Stimulated activated CD4-positive, alpha-beta T cell treated with anti-CD3 and anti-CD28 coated beads, TNF-alpha, amount 100 ng/mL, for 1 hour (primary cell): ENCODE results near the gene CD226.

Source experiments
- DNase-seq, 3 donors: peaks; one replicate each; pipeline ENCODE4 v3.0.0-alpha.2; 2020; ENCODE audit warnings: low read depth in 3 of 3, low spot score in 1 of 3

Gene CD226

DNA sequence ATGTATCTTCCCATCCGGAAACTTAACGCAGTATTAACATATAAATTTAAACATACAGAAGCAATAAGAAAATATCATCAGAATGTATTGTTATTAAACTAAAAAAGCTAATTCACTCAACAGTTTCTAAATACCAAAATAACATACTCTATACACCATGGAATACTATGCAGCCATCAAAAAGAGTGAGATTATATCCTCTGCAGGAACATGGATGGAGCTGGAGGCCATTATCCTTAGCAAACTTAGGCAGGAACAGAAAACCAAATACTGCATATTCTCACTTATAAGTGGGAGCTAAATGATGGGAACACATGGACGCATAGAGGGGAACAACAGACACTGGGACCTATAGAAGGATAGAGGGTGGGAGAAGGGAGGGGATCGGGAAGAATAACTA is 127.1 kb downstream of the CD226 start:
- no peak for DNase-seq

DNA sequence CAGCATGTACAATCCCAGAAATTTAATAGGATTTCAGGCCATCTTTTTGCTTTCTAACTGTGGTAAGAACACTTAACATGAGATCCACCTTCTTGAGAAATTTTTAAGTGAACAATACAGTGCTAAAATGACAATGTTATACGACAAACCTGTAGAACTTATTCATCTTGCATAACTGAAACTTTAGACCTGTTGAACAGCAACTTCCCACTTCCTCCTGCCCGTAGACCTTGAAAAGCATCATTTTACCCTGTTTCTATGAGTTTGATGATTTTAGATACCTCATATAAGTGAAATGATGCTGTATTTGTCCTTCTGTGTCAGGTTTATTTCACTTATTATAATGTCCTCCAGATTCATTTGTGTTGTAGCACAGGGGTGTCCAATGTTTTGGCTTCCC is 128.2 kb downstream of the CD226 start:
- DNase-seq, result no peak

DNA sequence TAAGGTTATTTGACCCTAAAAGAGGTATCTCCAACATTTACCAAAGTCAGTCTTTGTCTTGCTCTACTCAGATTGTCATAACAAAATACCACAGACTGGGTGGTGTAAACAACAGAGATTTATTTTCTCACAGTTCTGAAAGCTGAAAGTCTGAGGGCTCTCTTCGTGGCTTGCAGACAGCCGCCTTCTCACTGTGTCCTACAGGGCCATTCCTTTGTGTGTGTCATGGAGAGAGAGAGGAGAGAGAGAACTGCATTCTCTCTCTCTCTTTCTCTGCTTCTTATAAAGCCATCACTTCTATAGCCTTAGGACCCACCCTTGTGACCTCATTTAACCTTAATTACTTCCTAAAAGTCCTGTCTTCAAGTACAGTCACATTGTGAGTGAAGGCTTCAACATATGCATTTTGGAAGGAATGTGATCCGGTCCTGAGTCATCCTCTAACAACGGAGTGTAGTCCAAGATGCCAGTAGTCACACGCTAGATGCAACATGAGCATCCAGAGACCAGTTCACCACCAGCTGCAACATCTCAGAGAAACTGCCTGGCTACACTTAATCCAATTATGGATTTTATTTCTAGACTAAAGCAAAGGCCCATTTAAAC is 130.2 kb downstream of the CD226 start:
- DNase-seq, result no peak

DNA sequence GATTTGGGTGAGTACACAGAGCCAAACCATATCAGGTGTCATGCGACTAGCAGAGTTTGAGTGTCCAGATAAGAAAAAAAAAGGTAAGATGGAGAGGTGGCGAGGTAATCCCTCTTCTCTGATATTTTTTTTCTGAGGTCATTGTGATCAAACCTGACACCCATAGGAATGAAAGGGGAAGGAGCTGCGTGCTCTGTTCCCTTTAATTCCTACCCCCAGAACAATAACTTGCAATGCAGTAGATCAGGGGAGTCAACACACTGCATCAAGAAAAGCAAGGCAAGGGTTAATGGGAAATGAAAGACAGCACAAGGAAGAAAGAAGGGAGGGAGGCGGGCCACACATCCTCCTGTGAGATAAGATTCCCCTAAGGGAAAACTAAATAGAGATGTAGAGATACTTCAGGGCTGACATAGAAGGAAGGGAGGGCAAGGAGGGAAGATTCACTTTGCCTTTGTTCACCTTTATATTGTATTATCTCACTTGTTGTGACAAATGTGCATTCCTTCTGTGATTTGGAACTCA is 132.8 kb downstream of the CD226 start:
- DNase-seq, result no peak

DNA sequence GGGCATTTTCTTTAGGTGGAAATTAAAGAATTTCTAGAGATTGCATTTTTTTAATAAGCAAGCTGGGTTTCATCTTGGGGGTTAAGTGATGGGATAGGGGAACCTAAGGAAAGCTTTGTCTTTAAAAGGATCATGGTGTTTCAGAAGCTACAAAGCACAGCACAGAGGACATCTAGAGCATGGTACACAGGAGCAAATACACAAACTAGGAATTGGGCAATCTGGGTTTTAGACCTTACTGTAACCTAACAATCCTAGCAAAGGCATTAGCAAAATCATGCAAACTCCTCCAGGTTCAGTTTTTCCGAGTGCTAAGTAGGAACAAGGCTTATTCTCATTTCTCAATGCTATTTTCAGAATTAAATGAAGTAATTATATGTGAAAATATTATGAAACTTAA is 134.1 kb downstream of the CD226 start:
- no peak for DNase-seq

DNA sequence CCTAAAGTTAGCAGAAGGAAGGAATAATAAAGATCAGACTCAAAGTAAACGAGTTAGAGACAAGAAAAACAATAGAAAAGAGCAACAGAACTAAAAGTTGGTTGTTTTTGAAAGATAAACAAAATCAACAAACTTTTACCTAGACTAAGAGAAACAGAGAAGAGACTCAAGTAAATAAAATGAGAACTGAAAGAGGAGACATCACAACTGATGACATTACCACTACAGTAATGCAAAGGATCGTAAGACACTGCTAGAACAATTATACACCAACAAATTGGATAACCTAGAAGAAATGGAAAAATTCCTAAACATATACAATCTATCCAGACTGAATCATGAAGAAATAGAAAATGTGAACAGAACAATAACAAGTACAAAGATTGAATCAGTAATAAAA is 139.3 kb downstream of the CD226 start:
- no peak for DNase-seq

DNA sequence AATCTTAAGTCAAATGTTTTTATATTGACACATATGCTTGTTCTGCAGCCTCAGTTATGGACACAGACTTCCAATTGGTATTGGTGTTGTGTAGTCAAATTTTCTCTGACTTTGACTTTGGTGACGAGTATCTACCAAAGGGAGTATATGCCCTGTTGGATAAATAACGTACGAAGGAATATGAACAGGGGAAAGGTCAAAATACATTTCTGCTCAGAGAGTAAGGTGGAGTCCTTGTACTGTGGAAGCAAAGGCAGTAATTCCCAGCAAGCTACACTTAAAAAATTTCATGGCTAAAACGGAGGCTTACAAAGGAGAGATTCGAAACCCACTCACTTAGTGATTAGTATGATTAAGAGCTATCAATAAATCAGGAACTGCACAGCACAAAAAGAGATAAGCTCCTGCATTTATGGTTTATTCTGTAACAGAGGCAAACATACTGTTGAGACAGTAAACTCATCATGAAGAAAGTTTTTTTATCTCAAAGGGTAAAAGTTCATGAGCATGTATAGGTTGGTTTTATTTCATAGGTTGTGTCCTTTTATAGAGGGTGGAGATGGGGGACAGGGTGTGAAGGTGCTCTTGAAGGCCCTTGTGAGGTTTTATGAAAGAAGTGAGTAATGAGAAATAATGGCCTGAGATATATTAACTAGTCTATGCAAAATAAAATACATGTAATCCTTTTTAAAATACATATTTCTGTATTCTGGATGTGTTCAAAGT is 142.7 kb downstream of the CD226 start:
- no peak for DNase-seq
